ENCODE results near the gene MRPL37. TPM values are rescaled to one million over a fixed set of nuclear protein-coding genes. Genes with fewer than 3 reads are reported as not detected.
"Not testable (repeated sequence)": the region's sequence is repeated elsewhere in the genome, so short reads cannot be mapped to it uniquely, and the experiment has no call there.

Gene MRPL37
- 89.9 and 92.6 TPM in 2 replicates for total RNA-seq

DNA sequence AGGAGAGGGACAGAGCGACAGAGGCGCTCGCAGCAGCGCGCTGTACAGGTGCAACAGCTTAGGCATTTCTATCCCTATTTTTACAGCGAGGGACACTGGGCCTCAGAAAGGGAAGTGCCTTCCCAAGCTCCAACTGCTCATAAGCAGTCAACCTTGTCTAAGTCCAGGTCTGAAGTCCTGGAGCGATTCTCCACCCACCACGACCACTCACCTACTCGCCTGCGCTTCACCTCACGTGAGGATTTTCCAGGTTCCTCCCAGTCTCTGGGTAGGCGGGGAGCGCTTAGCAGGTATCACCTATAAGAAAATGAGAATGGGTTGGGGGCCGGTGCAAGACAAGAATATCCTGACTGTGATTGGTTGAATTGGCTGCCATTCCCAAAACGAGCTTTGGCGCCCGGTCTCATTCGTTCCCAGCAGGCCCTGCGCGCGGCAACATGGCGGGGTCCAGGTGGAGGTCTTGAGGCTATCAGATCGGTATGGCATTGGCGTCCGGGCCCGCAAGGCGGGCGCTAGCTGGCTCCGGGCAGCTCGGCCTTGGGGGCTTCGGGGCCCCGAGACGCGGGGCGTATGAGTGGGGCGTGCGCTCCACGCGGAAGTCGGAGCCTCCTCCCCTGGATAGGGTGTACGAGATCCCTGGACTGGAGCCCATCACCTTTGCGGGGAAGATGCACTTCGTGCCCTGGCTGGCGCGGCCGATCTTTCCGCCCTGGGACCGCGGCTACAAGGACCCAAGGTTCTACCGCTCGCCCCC lies at the start of gene MRPL37, which contains the start of gene CYB5RL:
TSS of gene MRPL37 (plus strand) at position 403 of the 754 bp plus-strand sequence. CDS start at position 480, 77 bp downstream.
TSS of gene CYB5RL (minus strand) at position 266 of the 754 bp plus-strand sequence. CDS start 4,414 bp downstream, outside the sequence.
- intact Hi-C loops (cut with micrococcal nuclease): loop anchor here (1.0 to 5.0 kb wide), 12 partner anchors 85 to 1015 kb away; partner anchors contain the start of genes LRRC42, NDC1, PARS2 and TCEANC2

DNA sequence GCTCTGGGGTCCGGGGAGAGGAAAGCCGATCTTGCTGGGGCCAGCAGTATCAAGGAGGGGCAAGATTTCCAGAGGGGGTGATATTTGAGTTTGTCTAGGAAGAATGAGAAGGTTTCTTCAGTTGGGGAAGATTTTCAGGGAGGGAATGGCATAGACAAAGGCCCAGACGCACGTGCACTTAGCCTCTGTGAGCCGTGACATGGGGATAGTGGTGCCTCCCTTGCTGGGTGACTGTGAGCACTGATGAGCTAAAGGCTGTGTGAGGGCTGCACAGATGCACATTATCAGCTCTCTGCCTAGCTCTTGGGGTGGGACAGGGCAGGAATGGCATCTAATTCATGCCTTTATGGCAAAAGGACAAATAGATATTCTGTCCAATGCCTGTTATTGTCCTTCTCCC lies 49.0 kb upstream of the MRPL37 start:
- intact Hi-C loops (cut with micrococcal nuclease): no loop called here

DNA sequence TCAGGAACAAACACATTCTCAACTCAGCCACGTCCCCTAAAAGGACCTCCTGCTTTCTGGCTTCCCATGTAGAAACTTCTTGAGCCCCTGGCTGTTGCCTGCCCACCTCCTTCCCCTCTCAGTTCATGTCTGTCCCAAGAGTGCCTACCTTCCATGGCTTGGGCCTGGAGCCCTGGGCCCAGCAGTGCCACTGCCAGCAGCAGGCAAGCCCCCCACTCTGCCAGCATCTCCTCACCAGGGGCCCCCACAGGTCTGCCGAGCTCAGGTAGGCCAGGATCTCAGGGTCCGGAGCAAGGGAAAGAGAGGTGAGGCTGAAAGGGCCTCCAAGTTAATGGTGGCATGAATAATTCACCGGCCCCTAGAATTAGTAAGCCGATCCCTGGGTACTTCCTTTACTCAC lies 47.3 kb upstream of the MRPL37 start, which contains the start of gene CDCP2:
TSS of gene CDCP2 (minus strand) at position 305 of the 400 bp plus-strand sequence. CDS start at position 227, 78 bp downstream.
- intact Hi-C loops (cut with micrococcal nuclease): no loop called here

DNA sequence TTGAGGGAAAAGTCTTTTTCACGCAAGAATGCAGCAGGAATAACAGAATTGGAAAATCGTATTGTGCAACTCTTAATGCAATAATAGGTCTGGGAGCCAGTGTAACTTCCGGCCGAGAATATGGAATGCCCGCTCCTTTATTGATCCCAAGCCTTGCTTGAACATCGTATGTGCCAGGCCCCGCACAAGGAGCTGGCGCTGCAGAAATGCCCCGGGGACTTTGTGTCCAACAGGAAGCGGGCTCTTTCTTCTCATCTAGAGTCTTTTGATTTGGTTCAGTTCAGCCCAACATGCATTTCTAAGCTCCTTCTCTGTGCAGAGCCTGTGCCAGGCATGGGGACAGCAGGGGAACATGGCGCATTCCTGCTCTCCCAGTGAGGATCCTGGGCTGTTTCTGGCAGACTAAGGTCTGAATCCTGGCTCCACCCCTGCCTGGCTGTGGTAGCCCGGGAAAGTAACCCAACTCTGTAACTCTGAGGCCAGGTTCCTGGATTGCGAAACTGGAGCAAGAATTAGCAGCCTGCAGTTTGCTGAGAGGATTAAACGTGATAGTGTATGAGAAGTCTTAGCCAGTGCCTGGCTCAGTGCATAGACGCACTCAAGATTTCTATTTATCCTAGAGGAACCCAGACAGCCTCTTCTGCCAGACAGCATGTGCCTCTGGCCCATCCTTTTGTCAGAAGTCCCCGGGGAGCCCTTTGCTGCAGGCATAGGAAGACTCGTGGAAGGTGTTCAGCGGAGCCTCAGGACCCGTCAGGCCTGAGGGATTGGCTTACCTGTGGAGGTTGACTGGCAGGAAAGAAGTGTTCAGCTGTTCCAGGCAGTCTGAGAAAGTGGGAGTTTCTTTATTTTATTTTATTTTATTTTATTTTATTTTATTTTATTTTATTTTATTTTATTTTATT lies 46.2 kb upstream of the MRPL37 start:
- intact Hi-C loops (cut with micrococcal nuclease): no loop called here

DNA sequence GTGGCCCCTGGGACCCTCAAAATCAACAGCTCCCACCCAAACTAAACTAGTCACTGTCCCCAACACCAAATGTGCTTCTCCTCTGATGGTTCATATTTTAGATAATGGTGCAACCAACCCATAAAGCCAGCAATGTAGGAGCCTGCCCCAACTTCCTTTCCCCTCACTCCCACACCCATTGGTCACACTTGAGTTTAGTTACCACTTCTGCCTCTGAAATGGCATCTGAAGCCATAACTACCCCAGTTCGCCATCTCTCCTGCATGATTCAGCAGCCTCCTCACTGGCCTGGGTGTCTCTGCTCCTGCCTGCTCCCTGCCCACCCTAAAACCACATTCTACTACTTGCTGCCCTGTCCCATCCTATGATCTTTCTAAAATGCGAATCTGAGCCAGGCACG lies 43.8 kb upstream of the MRPL37 start:
- intact Hi-C loops (cut with micrococcal nuclease): no loop called here

DNA sequence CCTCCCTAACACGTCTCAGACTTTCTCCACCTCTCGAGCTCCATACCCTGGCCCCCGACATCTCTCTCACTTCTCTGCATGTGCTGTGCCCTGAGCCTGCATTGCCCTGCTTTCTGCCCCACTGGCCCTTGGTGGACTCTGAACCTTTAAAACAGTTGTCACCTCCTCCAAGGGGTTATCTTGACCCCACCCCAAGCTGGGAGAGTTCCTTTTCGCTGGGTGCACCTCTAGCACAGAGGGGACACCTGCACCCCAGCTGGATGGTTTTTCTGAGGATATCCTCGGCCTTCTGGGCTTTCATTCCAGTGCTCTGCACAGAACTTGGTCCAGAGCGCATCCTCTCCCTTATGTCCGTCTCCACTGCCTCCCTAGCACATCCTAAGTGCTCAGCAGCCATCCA lies 43.0 kb upstream of the MRPL37 start:
- intact Hi-C loops (cut with micrococcal nuclease): no loop called here

DNA sequence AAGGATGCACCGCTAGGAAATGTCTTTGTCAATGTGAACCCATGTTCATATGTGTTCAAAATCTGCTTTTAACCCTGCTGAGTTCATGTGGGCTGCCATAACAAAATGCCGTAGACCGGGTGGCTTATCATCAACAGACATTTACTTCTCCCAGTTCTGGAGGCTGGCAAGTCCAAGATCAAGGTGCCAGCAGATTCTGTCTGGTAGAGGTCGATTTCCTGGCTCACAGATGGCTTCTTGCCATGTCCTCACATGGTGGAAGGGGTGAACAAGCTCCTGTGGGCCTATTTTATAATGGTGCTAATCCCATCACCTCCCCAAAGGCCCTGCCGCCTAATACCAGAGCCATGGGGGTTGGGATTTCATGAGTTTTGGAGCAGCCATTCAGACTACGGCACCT lies 42.6 kb upstream of the MRPL37 start:
- intact Hi-C loops (cut with micrococcal nuclease): no loop called here

DNA sequence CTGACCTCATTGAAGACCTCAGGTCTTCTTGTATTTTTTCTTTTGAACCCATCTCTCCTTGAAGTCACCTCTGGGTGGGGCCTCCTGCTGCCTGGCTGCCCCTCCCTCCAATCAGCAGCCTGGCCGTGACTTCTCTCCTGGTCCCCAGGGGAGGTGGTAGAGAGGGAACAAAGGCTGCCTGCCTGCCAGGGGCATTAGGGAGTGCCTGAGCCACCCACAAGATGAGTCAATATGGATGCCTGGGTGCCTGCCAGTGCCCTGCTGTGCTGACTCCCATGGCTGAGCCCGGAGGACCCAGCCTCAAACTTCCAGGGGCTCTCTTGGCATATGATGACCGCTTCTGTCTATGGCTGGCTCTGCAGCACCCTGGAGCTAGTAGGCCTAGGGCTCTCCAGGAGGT lies 41.9 kb upstream of the MRPL37 start:
- intact Hi-C loops (cut with micrococcal nuclease): no loop called here

DNA sequence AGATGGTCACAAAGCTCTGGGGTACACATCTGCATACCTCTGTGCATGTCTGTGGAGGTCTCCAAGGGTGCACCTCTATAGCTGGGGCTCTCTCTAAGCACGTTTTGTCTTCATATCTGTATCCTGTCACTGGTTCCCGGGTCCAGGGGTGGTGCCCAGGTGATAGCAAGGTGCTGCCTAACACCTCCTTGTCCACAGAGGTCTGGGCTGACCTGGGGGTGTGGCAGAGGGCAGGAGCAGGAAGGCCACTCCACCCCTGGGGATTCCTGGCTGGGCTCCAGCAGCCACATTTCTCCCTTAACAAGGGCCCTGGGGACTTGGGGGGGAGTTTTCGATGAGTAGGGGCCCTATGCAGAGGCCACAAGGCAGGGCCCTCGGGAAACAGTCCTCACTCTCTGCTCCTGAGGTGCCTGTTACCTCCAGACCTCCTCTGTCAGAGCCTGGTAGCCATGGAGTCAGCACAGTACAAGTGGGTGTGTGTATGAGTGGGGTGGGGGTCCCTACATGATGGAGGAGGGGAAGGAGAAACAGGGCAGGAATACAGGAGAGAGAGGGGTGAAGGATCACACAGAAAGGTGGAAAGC lies 40.1 kb upstream of the MRPL37 start:
- intact Hi-C loops (cut with micrococcal nuclease): no loop called here

DNA sequence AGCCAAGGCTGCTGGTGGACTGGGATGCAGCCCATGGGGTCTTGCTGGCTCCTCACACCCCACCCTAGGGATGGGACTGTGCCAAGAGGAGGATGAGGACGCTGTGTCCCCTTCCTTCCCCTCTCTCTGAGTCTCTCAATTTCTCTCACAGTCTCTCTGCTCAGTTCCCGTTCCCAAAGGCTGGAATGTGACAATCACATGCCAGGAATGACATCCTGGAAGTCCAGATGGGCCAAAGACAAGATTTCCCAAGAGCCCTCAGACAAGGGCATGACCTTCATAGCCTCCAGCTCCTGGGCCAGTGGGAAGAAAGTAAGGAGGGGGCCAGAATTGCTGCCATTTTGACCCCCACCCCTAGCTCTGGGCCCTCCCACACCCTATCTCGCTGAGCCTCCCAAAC lies 39.6 kb upstream of the MRPL37 start:
- intact Hi-C loops (cut with micrococcal nuclease): no loop called here

DNA sequence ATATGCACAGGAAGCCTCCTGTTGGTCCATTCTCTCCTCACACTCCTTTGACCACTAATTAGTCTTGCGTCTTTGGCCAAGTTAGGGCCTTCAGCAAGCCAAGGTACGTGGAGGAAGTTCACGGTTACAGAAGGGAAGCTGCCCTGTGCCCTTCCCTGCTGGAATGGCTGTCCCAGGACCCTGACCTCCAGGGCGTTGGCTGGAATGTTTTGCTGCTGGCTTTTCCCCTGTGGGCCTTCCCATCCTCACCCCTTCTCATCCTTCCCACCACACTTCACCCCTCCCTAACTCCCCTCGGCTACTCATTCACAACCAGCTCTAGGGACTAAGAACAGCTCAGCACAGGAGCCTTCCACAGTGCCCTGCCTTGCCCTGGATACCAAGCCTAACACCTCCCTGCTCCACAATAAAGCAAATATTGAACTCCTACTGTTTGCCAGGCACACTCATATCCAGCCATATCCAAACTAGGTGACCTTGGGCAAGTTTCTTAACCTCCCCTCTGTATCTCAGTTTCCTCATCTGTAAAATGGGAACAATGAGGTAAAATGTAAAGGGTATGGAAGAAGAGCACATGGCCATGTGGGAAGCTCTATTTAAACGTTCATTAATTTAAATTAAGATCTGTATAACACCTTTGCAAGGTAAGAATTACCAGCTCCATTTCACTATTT lies 38.3 kb upstream of the MRPL37 start:
- intact Hi-C loops (cut with micrococcal nuclease): no loop called here

DNA sequence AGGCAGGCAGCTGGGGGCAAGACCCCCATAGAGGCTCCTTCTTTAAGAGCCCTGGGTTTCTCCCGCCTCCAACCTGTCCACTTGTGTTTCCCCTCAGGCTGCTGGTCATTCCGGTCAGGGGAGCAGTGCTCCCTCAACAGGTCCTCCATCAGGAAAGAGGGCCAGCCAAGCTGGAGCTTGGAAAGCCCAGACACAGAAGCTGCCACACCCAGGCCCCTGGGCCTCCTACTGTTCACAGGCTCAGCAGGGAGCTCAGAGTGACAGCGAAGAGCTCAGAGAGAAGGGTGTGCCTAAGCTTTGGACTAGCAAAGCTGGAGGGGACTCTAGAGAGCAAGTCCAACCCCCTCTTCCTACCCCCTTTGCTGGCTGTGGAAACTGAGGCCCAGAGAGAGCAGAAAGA lies 36.9 kb upstream of the MRPL37 start:
- intact Hi-C loops (cut with micrococcal nuclease): no loop called here

DNA sequence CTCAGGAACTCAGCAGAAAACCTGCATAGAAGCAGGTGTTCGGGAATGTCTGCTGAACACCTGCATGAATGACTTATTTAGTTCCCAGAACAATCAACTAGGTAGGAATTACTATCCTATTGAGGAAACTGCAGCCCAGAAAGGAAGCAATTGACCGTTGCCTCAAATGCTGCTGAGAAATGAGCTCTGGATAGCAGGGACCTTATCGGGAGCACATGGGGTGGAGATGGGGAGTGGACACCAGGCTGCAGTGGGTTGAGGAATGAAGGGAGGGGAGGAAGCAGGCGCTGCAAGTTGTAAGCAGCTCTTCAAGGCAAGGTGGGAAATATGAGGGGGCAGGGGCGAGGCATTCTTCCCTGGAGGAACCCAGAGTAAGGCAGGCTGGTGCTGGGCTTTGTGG lies 36.4 kb upstream of the MRPL37 start:
- intact Hi-C loops (cut with micrococcal nuclease): no loop called here

DNA sequence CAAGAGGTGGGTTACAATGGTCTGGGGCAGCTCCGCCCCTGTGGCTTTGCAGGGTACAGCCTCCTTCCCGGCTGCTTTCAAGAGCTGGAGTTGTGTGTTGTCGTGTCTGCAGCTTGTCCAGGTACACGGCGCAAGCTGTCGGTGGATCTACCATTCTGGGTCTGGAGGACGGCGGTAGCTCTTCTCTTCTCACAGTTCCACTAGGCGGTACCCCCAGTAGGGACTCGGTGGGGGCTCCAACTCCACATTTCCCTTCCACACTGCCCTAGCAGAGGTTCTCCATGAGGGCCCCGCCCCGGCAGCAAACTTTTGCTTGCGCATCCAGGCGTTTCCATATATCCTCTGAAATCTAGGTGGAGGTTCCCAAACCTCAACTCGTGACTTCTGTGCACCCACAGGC lies 34.8 kb upstream of the MRPL37 start:
- intact Hi-C loops (cut with micrococcal nuclease): no loop called here

DNA sequence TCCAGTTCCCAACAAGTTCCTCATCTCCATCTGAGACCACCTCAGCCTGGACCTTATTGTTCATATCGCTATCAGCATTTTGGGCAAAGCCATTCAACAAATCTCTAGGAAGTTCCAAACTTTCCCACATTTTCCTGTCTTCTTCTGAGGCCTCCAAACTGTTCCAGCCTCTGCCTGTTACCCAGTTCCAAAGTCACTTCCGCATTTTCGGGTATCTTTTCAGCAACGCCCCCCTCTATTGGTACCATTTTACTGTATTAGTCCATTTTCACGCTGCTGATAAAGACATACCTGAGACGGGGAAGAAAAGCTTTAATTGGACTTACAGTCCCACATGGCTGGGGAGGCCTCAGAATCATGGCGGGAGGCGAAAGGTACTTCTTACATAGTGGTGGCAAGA lies 33.6 kb upstream of the MRPL37 start:
- intact Hi-C loops (cut with micrococcal nuclease): not testable (repeated sequence)

DNA sequence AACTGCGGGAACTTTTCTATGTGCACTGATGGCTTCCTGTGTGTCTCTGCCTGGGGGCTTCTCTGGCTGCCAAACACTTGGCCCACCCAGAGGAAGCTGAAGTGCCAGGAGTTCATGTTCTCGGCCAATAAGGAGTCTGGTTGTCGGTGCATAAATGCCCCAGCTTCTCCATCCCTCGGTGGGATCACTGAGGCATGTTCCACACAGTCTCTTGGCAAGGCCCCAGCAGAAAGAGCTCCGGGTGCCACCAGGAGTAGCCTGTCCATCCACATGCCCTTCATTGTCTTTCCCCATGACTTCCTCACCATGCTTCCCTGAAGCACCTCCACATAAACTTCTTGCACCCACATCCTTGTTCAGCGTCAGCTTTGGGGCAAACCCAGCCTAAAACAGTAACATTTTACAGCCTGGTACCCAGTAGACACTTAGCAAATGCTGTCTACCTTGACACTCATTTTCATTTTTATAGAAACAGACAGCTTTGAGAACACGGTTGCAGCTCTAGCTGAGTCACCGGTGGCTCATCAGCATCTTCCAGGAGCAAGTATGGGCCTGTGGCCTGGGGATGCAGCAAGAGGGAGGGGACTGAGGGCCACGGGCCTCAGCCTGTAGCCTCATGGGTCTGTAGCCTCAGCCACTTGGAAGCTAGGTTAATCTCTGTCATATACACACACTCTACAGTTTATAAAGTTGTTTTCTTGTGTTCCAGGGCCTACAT lies 32.4 kb upstream of the MRPL37 start:
- intact Hi-C loops (cut with micrococcal nuclease): no loop called here

DNA sequence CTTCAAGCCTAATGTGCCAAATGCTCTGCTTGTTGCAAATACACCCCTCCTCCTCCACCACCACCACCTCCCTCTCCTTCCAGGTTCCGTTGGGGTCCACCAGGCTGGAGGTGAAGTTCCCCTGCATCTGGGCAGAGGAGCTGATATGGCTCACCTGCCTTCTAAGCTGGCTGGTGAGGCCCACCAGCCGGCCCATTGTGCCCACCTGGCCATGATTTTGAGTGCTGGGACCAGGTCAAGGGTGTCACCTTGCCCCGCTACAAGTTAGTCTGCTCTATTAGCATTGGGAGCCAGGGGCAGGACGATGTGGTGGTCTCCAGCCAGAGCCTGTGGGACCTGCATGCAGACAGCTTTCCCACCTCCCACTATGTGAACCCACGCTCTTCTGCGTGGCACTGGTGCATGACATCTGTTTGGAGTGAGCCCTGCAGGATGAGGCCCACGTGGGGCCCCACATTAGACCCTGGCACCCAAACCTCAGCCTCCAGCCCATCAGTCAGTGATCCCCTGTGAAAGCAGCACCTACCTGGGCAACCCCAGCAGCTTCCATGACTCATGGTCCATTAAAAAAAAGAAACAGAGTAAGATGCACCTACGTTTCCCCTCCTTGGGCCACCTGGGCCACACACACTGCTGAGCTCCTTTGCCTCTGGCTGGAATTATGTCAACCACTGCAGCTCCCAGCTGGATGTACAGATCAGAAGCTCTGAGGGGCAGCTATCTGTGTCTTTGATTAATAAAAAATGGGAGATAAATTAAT lies 31.6 kb upstream of the MRPL37 start:
- intact Hi-C loops (cut with micrococcal nuclease): no loop called here

DNA sequence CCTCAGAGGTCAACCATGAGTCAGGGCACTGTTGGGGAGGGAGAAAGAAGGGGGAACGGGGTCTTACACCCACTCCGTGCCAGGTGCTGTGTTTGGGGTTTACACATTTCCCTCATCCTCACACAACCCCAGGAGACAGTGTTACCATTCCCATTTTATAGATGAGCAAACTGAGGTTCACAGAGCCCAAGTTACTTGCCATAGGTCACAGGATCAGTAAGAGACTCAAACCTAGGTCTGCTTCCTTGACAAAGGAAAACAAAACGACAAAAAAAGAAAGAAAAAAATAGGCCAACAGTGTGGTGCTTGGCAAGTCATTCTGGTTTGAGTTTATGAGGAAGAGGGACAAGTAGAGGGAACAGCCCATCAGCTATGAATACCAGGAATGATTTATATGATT lies 30.9 kb upstream of the MRPL37 start:
- intact Hi-C loops (cut with micrococcal nuclease): no loop called here

DNA sequence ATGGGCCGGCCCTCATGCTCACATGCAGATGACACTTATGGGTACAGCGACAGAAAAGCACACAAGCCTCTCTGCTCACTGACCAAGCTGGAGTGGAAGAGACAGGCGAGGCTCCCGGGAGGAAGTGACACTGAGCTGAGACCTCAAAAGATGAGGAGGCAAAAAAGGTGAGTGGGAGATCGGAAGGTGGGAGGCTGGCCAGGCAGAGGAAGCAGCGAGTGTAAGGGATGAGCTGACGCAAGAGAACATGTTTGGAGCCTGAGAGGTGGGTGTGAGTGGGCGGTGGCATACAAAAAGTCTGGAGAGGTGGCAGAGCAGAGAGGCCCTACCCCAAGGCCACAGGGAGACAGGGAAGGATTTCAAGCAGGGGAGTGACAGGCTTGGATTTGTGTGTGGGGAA lies 29.0 kb upstream of the MRPL37 start:
- intact Hi-C loops (cut with micrococcal nuclease): no loop called here

DNA sequence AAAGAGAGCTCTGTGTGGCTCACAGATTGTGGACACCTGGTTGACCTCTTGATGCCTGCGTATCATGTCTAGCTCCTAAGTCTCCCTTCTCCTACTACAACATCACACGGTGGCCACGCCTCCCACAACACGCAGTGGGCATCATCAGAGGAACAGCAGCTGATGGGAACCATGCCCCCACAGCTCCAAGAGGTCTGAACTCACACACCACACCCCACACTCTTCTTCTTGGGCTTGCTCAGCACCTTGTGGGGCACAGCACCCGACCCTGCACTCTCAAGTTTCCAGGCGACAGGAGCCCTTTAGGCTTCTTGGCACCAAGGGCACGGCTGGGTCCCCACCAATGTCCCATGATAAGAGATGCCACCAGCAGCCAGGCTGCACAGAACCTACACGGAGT lies 28.4 kb upstream of the MRPL37 start:
- intact Hi-C loops (cut with micrococcal nuclease): no loop called here
